ENCODE measurements around the gene ABR. TPM values are rescaled to one million over a fixed set of nuclear protein-coding genes. Genes with fewer than 3 reads are reported as not detected.

The ABR gene
- total and polyA plus RNA-seq, 4 donors: 2.7 to 12.9 (median 6.8) TPM

- no peak for TF ChIP-seq RAD21 (IDR thresholded peaks at IDR 0.05)
- no peak for TF ChIP-seq RXRA (IDR thresholded peaks at IDR 0.05)
- Histone ChIP-seq H3K9ac (ENCODE audit: low read depth in 1 of 2, low read length in 2 of 2) (no peak overlapping the region), H3K27ac (ENCODE audit: low read depth in 1 of 2, low read length in 2 of 2) (no peak overlapping the region), H3K27me3 (ENCODE audit: control insufficient read depth in 4 of 4, insufficient read depth in 4 of 4, low read length in 3 of 4) (peaks cover 0 to 2% (median 0%) of the 10 kb centered on the region in 4 donors), H3K9me3 (ENCODE audit: control insufficient read depth in 4 of 4, low read length in 3 of 4) (no peaks in the 10 kb centered on the region), H3K4me3 (ENCODE audit: low read depth in 1 of 3, low read length in 3 of 3) (no peak overlapping the region), H3K4me1 (ENCODE audit: control insufficient read depth in 4 of 4, insufficient read depth in 4 of 4, low read length in 3 of 4) (no peaks in the 10 kb centered on the region), H3K36me3 (ENCODE audit: control insufficient read depth in 4 of 4, insufficient read depth in 3 of 4, low read depth in 1 of 4, low read length in 3 of 4) (no peaks in the 10 kb centered on the region)
- 56% methylated on average over 10 of the region's 10 CpGs for WGBS
- no peak for DNase-seq (ENCODE audit: low spot score)
Measured at GRCh38 chr17:1143573-1143972, 36.2 kb downstream of the ABR start.

- TF ChIP-seq REST (IDR thresholded peaks at IDR 0.05) (no peak), ZBTB33 (IDR thresholded peaks at IDR 0.05) (no peak), CTCF (IDR thresholded peaks at IDR 0.05; ENCODE audit: low read depth, low read length, missing input control) (no peak), SP1 (IDR thresholded peaks at IDR 0.05) (no peak)
- H3K4me1 ChIP-seq (ENCODE audit: control insufficient read depth in 4 of 4, insufficient read depth in 4 of 4, low read length in 3 of 4): no peaks in the 10 kb centered on the region
- WGBS: 87% methylated on average over 14 of the region's 14 CpGs
Measured at GRCh38 chr17:1142561-1142971, 37.2 kb downstream of the ABR start.

GRCh38 chr17:1137465-1137894 lies 42.3 kb downstream of the ABR start:
- no peaks in the 10 kb centered on the region for H3K4me1 ChIP-seq (ENCODE audit: control insufficient read depth in 4 of 4, insufficient read depth in 4 of 4, low read length in 3 of 4)
- H3K36me3 ChIP-seq (ENCODE audit: control insufficient read depth in 4 of 4, insufficient read depth in 3 of 4, low read depth in 1 of 4, low read length in 3 of 4): no peaks in the 10 kb centered on the region
- no peak overlapping the region for H3K4me3 ChIP-seq (ENCODE audit: low read depth in 1 of 3, low read length in 3 of 3)
- DNase-seq (ENCODE audit: low spot score): no peak
- no peaks in the 10 kb centered on the region for H3K9me3 ChIP-seq (ENCODE audit: control insufficient read depth in 4 of 4, low read length in 3 of 4)
- 74% methylated on average over 18 of the region's 18 CpGs for WGBS
- no peak overlapping the region for H3K27ac ChIP-seq (ENCODE audit: low read depth in 1 of 2, low read length in 2 of 2)
- H3K9ac ChIP-seq (ENCODE audit: low read depth in 1 of 2, low read length in 2 of 2): no peak overlapping the region
- peaks cover 0 to 2% (median 0%) of the 10 kb centered on the region in 4 donors for H3K27me3 ChIP-seq (ENCODE audit: control insufficient read depth in 4 of 4, insufficient read depth in 4 of 4, low read length in 3 of 4)
- TF ChIP-seq GABPA (IDR thresholded peaks at IDR 0.05 in 1 of 2, conservative IDR thresholded peaks at IDR 0.05 in 1 of 2): no peak
- no peak for TF ChIP-seq YY1 (IDR thresholded peaks at IDR 0.05)
- no peak for TF ChIP-seq FOXA2 (IDR thresholded peaks at IDR 0.05)
- TF ChIP-seq CTCF (IDR thresholded peaks at IDR 0.05; ENCODE audit: low read depth, low read length, missing input control): no peak
- no peak for TF ChIP-seq ATF3 (IDR thresholded peaks at IDR 0.05)
- no peak for TF ChIP-seq EGR1 (IDR thresholded peaks at IDR 0.05; ENCODE audit: low read depth in 2 of 2)
- no peak for TF ChIP-seq ZBTB33 (IDR thresholded peaks at IDR 0.05)

More at GRCh38 chr17:1142561-1142971, 37.2 kb downstream of the ABR start:
- DNase-seq (ENCODE audit: low spot score): no peak
- no peak overlapping the region for H3K9ac ChIP-seq (ENCODE audit: low read depth in 1 of 2, low read length in 2 of 2)
- no peaks in the 10 kb centered on the region for H3K9me3 ChIP-seq (ENCODE audit: control insufficient read depth in 4 of 4, low read length in 3 of 4)
- no peak overlapping the region for H3K4me3 ChIP-seq (ENCODE audit: low read depth in 1 of 3, low read length in 3 of 3)
- H3K36me3 ChIP-seq (ENCODE audit: control insufficient read depth in 4 of 4, insufficient read depth in 3 of 4, low read depth in 1 of 4, low read length in 3 of 4): no peaks in the 10 kb centered on the region
- H3K27me3 ChIP-seq (ENCODE audit: control insufficient read depth in 4 of 4, insufficient read depth in 4 of 4, low read length in 3 of 4): peaks cover 0 to 2% (median 0%) of the 10 kb centered on the region in 4 donors
- no peak overlapping the region for H3K27ac ChIP-seq (ENCODE audit: low read depth in 1 of 2, low read length in 2 of 2)

Data from liver (tissue), 9 donors.